ENCODE measurements around the gene NDUFA7. TPM values are rescaled to one million over a fixed set of nuclear protein-coding genes. Genes with fewer than 3 reads are reported as not detected.
"Not testable (repeated sequence)": the region's sequence is repeated elsewhere in the genome, so short reads cannot be mapped to it uniquely, and the experiment has no call there.

Gene NDUFA7
- total RNA-seq, 4 donors from 2014 or later: 23.8 to 40.6 (median 32.8) TPM

GRCh38 chr19:8357007-8357521 lies 35.9 kb upstream of the NDUFA7 start:
- no peaks in the 10 kb centered on the region for H3K36me3 ChIP-seq
- DNase-seq: no peak
- intact Hi-C loops (cut with DNase I): loop anchor here (10.0 kb wide), 1 partner anchor 228 kb away; no protein-coding TSS in a partner anchor
- no peak overlapping the region for H3K4me3 ChIP-seq
- H3K27ac ChIP-seq: no peak overlapping the region
- TF ChIP-seq CTCF (IDR thresholded peaks at IDR 0.05) (no peak), POLR2A (IDR thresholded peaks at IDR 0.05) (no peak)
- no peaks in the 10 kb centered on the region for H3K9me3 ChIP-seq
- H3K27me3 ChIP-seq: peaks cover 0 to 18% (median 0%) of the 10 kb centered on the region in 4 donors
- H3K4me1 ChIP-seq: peaks cover 12 to 51% (median 22%) of the 10 kb centered on the region in 3 donors
- WGBS, 2 donors: 65 to 74% methylated on average over 4 of the region's 4 CpGs

GRCh38 chr19:8355631-8356402 lies 34.6 kb upstream of the NDUFA7 start:
- DNase-seq: no peak
- intact Hi-C loops (cut with DNase I): loop anchor here (10.0 kb wide), 1 partner anchor 229 kb away; no protein-coding TSS in a partner anchor

GRCh38 chr19:8352845-8353244 lies 31.7 kb upstream of the NDUFA7 start:
- intact Hi-C loops (cut with DNase I): loop anchor here (5.0 to 10.0 kb wide), 2 partner anchors 44 to 232 kb away; no protein-coding TSS in a partner anchor
- H3K4me3 ChIP-seq: peak overlapping the region in 1 of 4 donors; percentile 8
- not testable (repeated sequence) for DNase-seq, H3K27ac ChIP-seq, H3K9me3 ChIP-seq, H3K36me3 ChIP-seq
- peaks cover 0 to 29% (median 0%) of the 10 kb centered on the region in 4 donors for H3K27me3 ChIP-seq
- H3K4me1 ChIP-seq: peaks cover 7 to 48% (median 13%) of the 10 kb centered on the region in 3 donors
- WGBS, 2 donors: 22 to 26% methylated on average over 4 to 5 of the region's 5 CpGs

More at GRCh38 chr19:8355631-8356402, 34.6 kb upstream of the NDUFA7 start:
- Histone ChIP-seq H3K4me3 (no peak overlapping the region), H3K27me3 (peaks cover 0 to 29% (median 0%) of the 10 kb centered on the region in 4 donors), H3K9me3 (no peaks in the 10 kb centered on the region), H3K27ac (peak overlapping the region in 3 of 4 donors; percentile 6 to 15 (median 13)), H3K4me1 (peaks cover 7 to 42% (median 13%) of the 10 kb centered on the region in 3 donors), H3K36me3 (no peaks in the 10 kb centered on the region)
- WGBS, 2 donors: 50 to 60% methylated on average over 6 of the region's 6 CpGs
- TF ChIP-seq CTCF (IDR thresholded peaks at IDR 0.05) (no peak), POLR2A (IDR thresholded peaks at IDR 0.05) (no peak)

GRCh38 chr19:8352134-8352827 lies 31.1 kb upstream of the NDUFA7 start:
- no peak for TF ChIP-seq POLR2A (IDR thresholded peaks at IDR 0.05)
- no peak for TF ChIP-seq CTCF (IDR thresholded peaks at IDR 0.05)
- Histone ChIP-seq H3K9me3 (no peaks in the 10 kb centered on the region), H3K27me3 (peaks cover 0 to 29% (median 0%) of the 10 kb centered on the region in 4 donors), H3K27ac (no peak overlapping the region), H3K4me3 (peak overlapping the region in 1 of 4 donors; percentile 8), H3K36me3 (no peaks in the 10 kb centered on the region), H3K4me1 (peaks cover 7 to 51% (median 13%) of the 10 kb centered on the region in 3 donors)
- no peak for DNase-seq
- 25% methylated on average over 5 to 8 of the region's 10 CpGs for WGBS, 2 donors
- intact Hi-C loops (cut with DNase I): loop anchor here (5.0 to 10.0 kb wide), 2 partner anchors 45 to 233 kb away; no protein-coding TSS in a partner anchor

DNA sequence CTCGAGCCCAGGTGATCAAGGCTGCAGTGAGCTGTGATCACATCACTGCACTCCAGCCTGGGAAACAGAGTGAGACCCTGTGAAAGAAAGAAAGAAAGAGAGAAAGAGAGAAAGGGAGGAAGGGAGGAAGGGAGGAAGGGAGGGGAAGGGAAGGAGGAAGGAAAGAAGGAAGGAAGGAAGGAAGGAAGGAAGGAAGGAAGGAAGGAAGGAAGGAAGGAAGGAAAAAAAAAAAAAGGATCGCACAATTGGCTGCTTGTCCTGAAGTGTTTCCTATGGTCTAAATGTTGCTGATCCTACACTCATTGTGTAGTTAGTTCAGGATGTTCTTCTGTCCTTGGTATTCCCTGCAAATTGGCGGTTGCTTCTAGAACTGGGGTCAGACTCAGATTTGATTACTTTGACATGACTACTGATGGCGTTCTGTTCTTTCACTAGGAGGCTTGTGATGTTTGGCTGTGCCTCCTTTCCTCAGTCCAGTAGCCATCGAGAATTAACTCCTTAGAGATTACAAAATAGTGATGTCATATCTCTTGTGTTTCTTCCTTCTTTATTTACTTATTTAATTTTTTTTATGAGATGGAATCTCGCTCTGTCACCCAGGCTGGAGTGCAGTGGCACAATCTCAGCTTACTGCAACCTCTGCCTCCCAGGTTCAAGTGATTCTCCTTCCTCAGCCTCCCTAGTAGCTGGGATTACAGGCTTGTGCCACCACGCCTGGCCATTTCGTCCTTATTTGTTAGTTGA lies 28.6 kb upstream of the NDUFA7 start:
- intact Hi-C loops (cut with DNase I): loop anchor here (5.0 to 10.0 kb wide), 2 partner anchors 48 to 235 kb away; no protein-coding TSS in a partner anchor
- Histone ChIP-seq H3K27me3 (peaks cover 0 to 31% (median 0%) of the 10 kb centered on the region in 4 donors), H3K4me1 (peaks cover 7 to 38% (median 7%) of the 10 kb centered on the region in 3 donors)
- H3K9me3 ChIP-seq, H3K27ac ChIP-seq, DNase-seq, H3K36me3 ChIP-seq, H3K4me3 ChIP-seq: not testable (repeated sequence)
- 51 to 67% methylated on average over 7 to 8 of the region's 8 CpGs for WGBS, 2 donors

All from esophagus squamous epithelium (tissue), 5 donors.